ENCODE data around the gene POLR2L.

The POLR2L gene

GRCh38 chr11:802693-803466, 39.4 kb downstream of the POLR2L start:
- DNase-seq (ENCODE audit: low spot score), result no peak
- in situ Hi-C loops (cut with MboI; ENCODE audit: low pct_unique_long_range_greater_than_20kb, low sequenced_read_pairs, unreplicated experiment), result no loop called here
- TF ChIP-seq CTCF (IDR thresholded peaks at IDR 0.05; ENCODE audit: extremely low read depth, insufficient read depth, missing control alignments), result no peak

GRCh38 chr11:802018-802617, 40.2 kb downstream of the POLR2L start:
- no peak for DNase-seq (ENCODE audit: low spot score)
- TF ChIP-seq CTCF (IDR thresholded peaks at IDR 0.05; ENCODE audit: extremely low read depth, insufficient read depth, missing control alignments), result no peak
- in situ Hi-C loops (cut with MboI; ENCODE audit: low pct_unique_long_range_greater_than_20kb, low sequenced_read_pairs, unreplicated experiment), result no loop called here

- no peak for DNase-seq (ENCODE audit: low spot score)
- no peak for TF ChIP-seq CTCF (IDR thresholded peaks at IDR 0.05; ENCODE audit: extremely low read depth, insufficient read depth, missing control alignments)
- in situ Hi-C loops (cut with MboI; ENCODE audit: low pct_unique_long_range_greater_than_20kb, low sequenced_read_pairs, unreplicated experiment), result no loop called here
These were observed 41.1 kb downstream of the POLR2L start for GRCh38 chr11:801097-801780.

GRCh38 chr11:800473-800872, 41.9 kb downstream of the POLR2L start:
- no peak for DNase-seq (ENCODE audit: low spot score)
- TF ChIP-seq CTCF (IDR thresholded peaks at IDR 0.05; ENCODE audit: extremely low read depth, insufficient read depth, missing control alignments), result no peak
- in situ Hi-C loops (cut with MboI; ENCODE audit: low pct_unique_long_range_greater_than_20kb, low sequenced_read_pairs, unreplicated experiment), result no loop called here

- no peak for DNase-seq (ENCODE audit: low spot score)
These were observed 42.5 kb downstream of the POLR2L start for GRCh38 chr11:799641-800316.

More at GRCh38 chr11:799641-800316, 42.5 kb downstream of the POLR2L start:
- in situ Hi-C loops (cut with MboI; ENCODE audit: low pct_unique_long_range_greater_than_20kb, low sequenced_read_pairs, unreplicated experiment), result no loop called here
- no peak for TF ChIP-seq CTCF (IDR thresholded peaks at IDR 0.05; ENCODE audit: extremely low read depth, insufficient read depth, missing control alignments)

Measured in GM13977 (cell line).